Calu3 (cell line): ENCODE results near the gene ATP1A3. TPM values are rescaled to one million over a fixed set of nuclear protein-coding genes. Genes with fewer than 3 reads are reported as not detected.

Source experiments
- BruUV-seq: library from RNA; stranded (reverse); fragments of 400-500 nt; replicated peaks from 2 replicates; lab custom pipeline; 2021; lab: Mats Ljungman, UMichigan
- CTCF ChIA-PET: fragments of 300-600 bp; sonication (Branson Sonifier 250); formaldehyde crosslinking; loops from one replicate; lab custom pipeline; 2022; ENCODE audit warnings: antibody characterized with exemption; lab: Charles Lee
- DNase-seq: peaks from one replicate; pipeline ENCODE4 v3.0.0; 2022
- H3K27ac Mint-ChIP-seq: one replicate; pipeline ENCODE4 v1.8.0; 2022; ENCODE audit warnings: mixed read lengths; ENCODE audit not compliant: unreplicated experiment
- H3K27me3 Mint-ChIP-seq: one replicate; pipeline ENCODE4 v1.8.0; 2022; ENCODE audit warnings: mixed read lengths; ENCODE audit not compliant: unreplicated experiment
- H3K36me3 Mint-ChIP-seq: one replicate; pipeline ENCODE4 v1.8.0; 2022; ENCODE audit warnings: mild to moderate bottlenecking, moderate library complexity, mixed read lengths; ENCODE audit not compliant: insufficient read depth, unreplicated experiment
- H3K4me1 Mint-ChIP-seq: one replicate; pipeline ENCODE4 v1.8.0; 2022; ENCODE audit warnings: mild to moderate bottlenecking, low read depth, mixed read lengths; ENCODE audit not compliant: unreplicated experiment
- H3K4me3 Mint-ChIP-seq: one replicate; pipeline ENCODE4 v1.8.0; 2022; ENCODE audit warnings: mild to moderate bottlenecking, low read depth, moderate library complexity, mixed read lengths; ENCODE audit not compliant: unreplicated experiment
- H3K9me3 Mint-ChIP-seq: one replicate; pipeline ENCODE4 v1.8.0; 2022; ENCODE audit warnings: low read depth, mixed read lengths; ENCODE audit not compliant: unreplicated experiment
- CTCF ChIP-seq: fragments of 200-600 bp; IDR thresholded peaks from one replicate; pipeline ENCODE4 v1.8.0; 2022; ENCODE audit warnings: antibody characterized with exemption; ENCODE audit not compliant: unreplicated experiment
- intact Hi-C: fragments of 100-400 bp; cut with micrococcal nuclease; formaldehyde crosslinking; loops from one replicate; pipeline ENCODE4 v1.10.0; 2022; ENCODE audit not compliant: unreplicated experiment
- total RNA-seq: library from RNA; stranded (reverse); gene quantifications from 2 replicates; pipeline ENCODE4 v1.2.3, GENCODE V29; 2022

ATP1A3 gene
- total RNA-seq, 1 experiment from 2014 or later = 1.7 TPM

GRCh38 chr19:41936961-41937360 lies 57.1 kb downstream of the ATP1A3 start:
- no peak for TF ChIP-seq CTCF
- H3K4me3 Mint-ChIP-seq = no peak overlapping the region
- H3K36me3 Mint-ChIP-seq = peaks cover 10% of the 10 kb centered on the region
- H3K27ac Mint-ChIP-seq = no peak overlapping the region
- H3K4me1 Mint-ChIP-seq = peaks cover 20% of the 10 kb centered on the region
- CTCF ChIA-PET = interaction anchor here (2.1 kb wide), 1 partner anchor 64 kb away, joined by 9 read pairs; no protein-coding TSS in a partner anchor
- no peak for DNase-seq
- BruUV-seq = no TSS peak
- peaks cover 21% of the 10 kb centered on the region for H3K27me3 Mint-ChIP-seq
- intact Hi-C loops = no loop called here
- no peaks in the 10 kb centered on the region for H3K9me3 Mint-ChIP-seq

GRCh38 chr19:41936416-41936850 lies 57.6 kb downstream of the ATP1A3 start:
- intact Hi-C loops = no loop called here
- CTCF ChIA-PET = interaction anchor here (2.1 kb wide), 1 partner anchor 63 kb away, joined by 9 read pairs; no protein-coding TSS in a partner anchor
- Mint-ChIP-seq H3K27me3 (peaks cover 16% of the 10 kb centered on the region), H3K9me3 (no peaks in the 10 kb centered on the region), H3K27ac (no peak overlapping the region), H3K36me3 (peaks cover 8% of the 10 kb centered on the region), H3K4me3 (no peak overlapping the region), H3K4me1 (peaks cover 20% of the 10 kb centered on the region)
- BruUV-seq = no TSS peak
- no peak for TF ChIP-seq CTCF
- DNase-seq = no peak

GRCh38 chr19:41935760-41936415 lies 58.1 kb downstream of the ATP1A3 start:
- Mint-ChIP-seq H3K9me3 (no peaks in the 10 kb centered on the region), H3K27me3 (peaks cover 10% of the 10 kb centered on the region), H3K4me1 (peaks cover 20% of the 10 kb centered on the region), H3K27ac (no peak overlapping the region), H3K36me3 (peaks cover 4% of the 10 kb centered on the region), H3K4me3 (no peak overlapping the region)
- TF ChIP-seq CTCF = no peak
- intact Hi-C loops = loop anchor here (2.0 kb wide), 2 partner anchors 49 to 63 kb away; no protein-coding TSS in a partner anchor
- CTCF ChIA-PET = interaction anchor here (0.6 to 2.1 kb wide), 3 partner anchors 23 to 63 kb away, joined by 3 to 9 read pairs (median 4); partner anchors contain the start of gene RABAC1
- DNase-seq = no peak
- no TSS peak for BruUV-seq

- peaks cover 4% of the 10 kb centered on the region for H3K36me3 Mint-ChIP-seq
- no peak overlapping the region for H3K27ac Mint-ChIP-seq
- BruUV-seq = no TSS peak
- intact Hi-C loops = loop anchor here (2.0 kb wide), 2 partner anchors 48 to 62 kb away; no protein-coding TSS in a partner anchor
- H3K9me3 Mint-ChIP-seq = no peaks in the 10 kb centered on the region
- peak; percentile 86 for TF ChIP-seq CTCF
- no peak overlapping the region for H3K4me3 Mint-ChIP-seq
- H3K27me3 Mint-ChIP-seq = peaks cover under 1% of the 10 kb centered on the region
- CTCF ChIA-PET = interaction anchor here (0.7 kb wide), 2 partner anchors 180 to 423 kb away, joined by 3 read pairs; no protein-coding TSS in a partner anchor
- peaks cover 20% of the 10 kb centered on the region for H3K4me1 Mint-ChIP-seq
- DNase-seq = peak; percentile 88
Measured at GRCh38 chr19:41934849-41935374, 59.1 kb downstream of the ATP1A3 start.
